ENCODE results near the gene BCAM.
A peak's percentile ranks its signal among the peaks of the same experiment; 100 is the strongest.
"Not testable (repeated sequence)": the region's sequence is repeated elsewhere in the genome, so short reads cannot be mapped to it uniquely, and the experiment has no call there.

The BCAM gene

GRCh38 chr19:44818466-44819031 lies 9.6 kb downstream of the BCAM start:
- DNase-seq = no peak

GRCh38 chr19:44819246-44819832 lies 10.4 kb downstream of the BCAM start:
- DNase-seq = no peak

DNA sequence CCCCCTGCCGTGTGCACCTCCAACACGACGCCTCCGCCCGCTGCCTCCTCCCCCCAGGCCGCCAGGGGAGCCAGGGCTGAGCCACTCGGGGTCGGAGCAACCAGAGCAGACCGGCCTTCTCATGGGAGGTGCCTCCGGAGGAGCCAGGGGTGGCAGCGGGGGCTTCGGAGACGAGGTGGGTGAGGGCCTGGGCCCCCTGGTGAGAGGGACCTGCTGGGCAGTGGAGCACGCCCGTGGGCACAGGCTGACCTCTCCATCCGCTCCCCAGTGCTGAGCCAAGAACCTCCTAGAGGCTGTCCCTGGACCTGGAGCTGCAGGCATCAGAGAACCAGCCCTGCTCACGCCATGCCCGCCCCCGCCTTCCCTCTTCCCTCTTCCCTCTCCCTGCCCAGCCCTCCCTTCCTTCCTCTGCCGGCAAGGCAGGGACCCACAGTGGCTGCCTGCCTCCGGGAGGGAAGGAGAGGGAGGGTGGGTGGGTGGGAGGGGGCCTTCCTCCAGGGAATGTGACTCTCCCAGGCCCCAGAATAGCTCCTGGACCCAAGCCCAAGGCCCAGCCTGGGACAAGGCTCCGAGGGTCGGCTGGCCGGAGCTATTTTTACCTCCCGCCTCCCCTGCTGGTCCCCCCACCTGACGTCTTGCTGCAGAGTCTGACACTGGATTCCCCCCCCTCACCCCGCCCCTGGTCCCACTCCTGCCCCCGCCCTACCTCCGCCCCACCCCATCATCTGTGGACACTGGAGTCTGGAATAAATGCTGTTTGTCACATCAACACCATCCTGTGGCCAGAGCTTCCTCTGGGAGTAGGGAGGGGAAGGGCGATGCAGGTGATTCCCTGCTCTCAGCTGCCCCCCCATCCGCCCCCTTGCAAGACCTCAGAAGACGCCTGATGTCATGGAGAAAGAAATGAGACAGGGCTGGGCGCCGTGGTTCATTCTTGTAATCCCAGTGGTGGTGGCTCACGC lies 12.0 kb downstream of the BCAM start:
- no peak for DNase-seq

GRCh38 chr19:44822177-44822576 lies 13.3 kb downstream of the BCAM start:
- DNase-seq = no peak

DNA sequence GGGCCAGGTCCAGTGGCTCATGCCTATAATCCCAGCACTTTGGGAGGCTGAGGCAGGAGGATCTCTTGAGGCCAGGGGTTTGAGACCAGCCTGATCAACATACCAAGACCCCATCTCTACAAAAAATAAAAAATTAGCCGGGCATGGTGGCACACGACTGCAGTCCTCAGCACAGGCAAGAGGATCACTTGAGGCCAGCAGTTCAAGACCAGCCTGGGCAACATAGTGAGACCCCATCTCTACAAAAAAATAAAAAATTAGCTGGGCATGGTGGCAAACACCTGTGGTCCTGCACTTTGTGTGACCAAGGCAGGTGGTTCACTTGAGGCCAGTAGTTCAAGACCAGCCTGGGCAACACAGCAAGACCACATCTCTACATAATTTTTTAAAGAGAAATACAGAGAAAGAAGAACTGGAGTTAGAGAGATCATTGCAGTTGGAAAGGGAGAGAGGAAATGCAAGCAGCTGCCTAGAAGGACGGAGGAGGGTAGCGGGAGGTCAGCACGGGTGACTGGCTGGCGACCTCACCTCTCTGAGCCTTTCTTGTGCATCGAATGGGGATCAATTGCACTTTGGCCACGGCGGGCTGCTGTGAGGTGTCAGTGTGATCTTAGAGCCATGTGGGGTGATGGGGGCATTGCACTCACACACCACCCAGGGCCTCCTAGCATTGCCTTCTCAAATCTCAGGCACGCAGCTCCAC lies 13.9 kb downstream of the BCAM start:
- no peak for DNase-seq

DNA sequence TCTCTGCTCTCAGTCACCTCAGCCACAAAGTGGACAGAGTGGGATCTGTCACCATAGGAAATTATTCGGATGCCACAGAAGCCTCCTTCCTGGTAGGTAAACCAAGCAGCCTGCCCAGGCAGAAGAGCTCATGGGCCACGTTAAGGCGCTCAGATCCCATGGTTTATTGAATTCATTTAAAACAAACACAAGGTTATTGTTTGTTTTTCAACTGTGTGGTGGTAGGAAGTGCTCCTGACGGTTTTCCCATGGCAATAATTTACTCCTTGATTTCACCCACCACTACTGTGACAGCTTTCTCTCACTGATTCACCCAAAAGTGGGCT lies 14.4 kb downstream of the BCAM start:
- no peak for DNase-seq

GRCh38 chr19:44824761-44825160 lies 15.9 kb downstream of the BCAM start:
- DNase-seq = no peak

DNA sequence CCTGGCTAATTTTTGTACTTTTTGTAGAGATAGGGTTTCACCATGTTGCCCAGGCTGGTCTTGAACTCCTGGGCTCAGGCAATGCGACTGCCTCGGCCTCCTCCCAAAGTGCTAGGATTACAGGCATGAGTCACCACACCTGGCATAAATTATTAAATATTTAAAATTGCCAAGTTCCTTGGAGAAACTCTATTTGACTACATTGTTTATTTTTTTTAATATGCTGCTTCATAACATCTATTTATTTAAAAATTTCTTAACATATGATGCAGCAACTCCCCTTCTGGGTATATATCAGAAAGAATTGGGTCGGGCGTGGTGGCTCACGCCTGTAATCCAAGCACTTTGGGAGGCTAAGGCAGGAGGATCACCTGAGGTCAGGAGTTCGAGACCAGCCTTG lies 24.0 kb downstream of the BCAM start:
- not testable (repeated sequence) for DNase-seq

GRCh38 chr19:44834399-44834798 lies 25.5 kb downstream of the BCAM start:
- not testable (repeated sequence) for DNase-seq

GRCh38 chr19:44839276-44839675 lies 30.4 kb downstream of the BCAM start:
- no peak for DNase-seq

DNA sequence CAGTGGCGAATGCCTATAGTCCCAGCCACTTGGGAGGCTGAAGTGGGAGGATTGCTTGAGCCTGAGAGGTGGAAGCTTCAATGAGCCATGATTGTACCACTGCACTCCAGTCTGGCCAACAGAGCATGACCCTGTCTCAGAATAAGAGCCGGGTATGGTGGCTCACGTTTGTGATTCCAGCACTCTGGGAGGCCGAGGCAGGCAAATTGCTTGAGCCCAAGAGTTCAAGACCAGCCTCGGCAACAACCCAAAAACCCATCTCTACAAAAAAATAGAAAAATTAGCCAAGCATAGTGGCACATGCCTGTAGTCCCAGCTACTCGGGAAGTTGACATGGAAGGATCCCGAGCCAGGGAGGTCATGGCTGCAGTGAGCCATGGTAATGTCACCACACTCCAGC lies 31.9 kb downstream of the BCAM start:
- no peak for DNase-seq

DNA sequence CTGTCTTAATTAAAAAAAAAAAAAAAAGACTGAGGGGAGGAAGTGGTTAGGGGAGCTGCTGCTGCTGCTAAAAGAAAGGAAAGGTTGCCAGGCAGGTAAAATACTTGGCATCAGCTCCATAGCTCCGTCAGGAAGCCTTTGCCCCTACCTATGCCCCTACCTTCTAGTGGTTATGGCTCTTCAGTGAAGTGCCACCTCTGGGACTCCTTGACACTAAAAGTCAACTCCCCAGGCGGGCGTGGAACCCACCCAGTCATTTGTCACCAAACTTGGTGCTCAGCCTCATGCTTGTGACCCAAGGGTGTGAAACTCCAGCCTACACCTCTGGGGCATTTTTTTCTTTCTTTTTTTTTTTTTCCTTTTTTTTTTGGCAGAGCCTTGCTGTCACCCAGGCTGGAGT lies 32.3 kb downstream of the BCAM start:
- DNase-seq = no peak

DNA sequence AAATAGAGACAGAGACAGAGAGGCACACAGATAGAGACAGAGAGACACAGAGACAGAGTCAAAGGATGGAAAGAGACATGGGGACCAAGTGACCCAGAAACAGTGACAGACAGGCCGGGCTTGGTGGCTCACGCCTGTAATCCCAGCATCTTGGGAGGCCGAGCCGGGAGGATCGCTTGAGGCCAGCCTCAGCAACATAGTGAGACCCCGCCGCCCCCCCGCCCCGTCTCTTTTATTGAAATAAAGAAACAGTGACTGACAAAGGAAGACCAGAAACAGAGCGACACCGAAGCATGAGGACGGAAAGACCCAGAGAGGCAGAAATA lies 36.3 kb downstream of the BCAM start:
- DNase-seq = no peak

DNA sequence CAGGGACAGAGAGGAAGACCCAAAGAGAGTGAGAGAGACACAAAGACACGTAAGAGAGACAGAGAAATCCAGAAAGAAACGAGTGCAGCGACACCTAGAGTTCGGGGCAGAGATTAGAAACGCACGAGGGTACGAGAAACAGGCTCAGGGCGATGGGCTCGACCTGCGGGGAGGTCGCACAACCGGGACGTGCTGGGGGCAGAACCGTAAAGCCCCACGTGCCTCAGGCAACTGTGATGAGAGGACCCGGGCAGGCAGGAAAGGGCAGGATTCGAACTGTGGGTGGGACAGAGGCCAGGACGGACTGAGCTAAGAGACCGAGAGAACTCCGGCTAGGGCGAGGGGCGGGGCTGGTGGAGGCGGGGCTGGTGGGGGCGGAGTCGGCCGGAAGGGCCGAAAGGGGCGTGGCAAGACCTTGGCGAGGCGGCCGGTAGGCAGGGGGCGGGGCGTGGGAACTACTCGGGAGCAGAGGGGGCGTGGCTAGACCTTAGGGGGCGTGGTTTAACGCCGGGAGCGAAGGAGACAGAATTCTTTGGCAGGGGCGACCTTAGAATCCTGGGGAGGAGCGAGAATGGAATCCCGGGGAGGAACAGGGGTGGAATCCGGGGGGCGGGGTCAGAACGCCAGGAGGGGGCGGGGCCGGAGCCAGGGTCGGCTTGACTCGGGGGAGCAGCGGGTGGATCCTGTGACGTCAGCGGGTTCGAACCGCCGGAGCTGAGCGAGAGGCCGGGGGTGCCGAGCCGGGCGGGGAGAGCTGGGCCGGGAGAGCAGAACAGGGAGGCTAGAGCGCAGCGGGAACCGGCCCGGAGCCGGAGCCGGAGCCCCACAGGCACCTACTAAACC lies 36.9 kb downstream of the BCAM start, which contains the start of gene NECTIN2:
NECTIN2 (plus strand) TSS at position 686 of the 843 bp plus-strand sequence. CDS start 229 bp downstream, outside the sequence.
- peak; percentile 30 to 95 (median 81) for DNase-seq

- peak in 1 of 14 donors; percentile 5 for DNase-seq
Measured at GRCh38 chr19:44846455-44847143, 37.7 kb downstream of the BCAM start.

DNA sequence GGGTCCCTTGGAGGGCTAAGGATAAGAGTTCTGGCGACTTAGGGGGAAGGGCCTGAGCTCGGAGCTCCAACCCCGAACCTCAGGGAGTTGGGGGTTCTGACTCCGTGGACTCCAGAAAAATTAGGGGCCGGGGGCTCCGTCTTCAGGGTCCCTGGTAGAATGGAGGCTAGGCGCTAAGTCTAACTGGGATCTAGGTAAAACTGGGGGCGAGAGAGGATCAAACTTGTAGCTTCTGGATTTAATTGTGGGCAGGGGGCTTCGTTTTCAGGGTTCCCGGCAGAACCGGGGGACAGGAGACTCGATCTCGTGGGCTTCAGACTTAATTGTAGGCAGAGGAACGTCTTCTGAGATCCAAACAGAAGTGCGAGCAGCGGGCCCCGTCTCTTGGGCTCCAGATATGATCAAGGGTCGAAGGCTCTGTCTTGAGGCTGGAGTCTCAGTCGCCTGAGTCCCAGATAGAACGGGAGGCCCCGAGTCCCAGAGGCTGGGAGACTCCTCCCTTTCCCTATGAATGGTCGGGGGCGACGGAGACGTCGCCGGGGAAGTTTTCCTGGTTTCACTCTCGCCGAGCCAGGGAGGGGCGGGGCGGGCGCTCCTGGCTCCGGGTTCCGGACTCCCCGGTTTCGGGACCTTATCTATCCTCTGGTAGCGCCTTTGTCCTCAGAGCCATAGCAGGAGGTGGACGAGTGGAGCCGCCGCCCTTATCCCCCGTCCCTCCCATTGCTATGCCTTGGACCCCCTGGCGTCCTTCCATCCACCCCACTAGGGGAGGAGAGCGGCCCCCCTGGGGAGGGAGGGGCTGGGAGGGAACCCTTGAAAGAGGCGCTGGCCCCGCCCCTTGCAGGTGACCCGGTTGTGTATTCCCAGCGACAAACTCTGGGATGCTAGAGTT lies 38.5 kb downstream of the BCAM start:
- peak in 4 of 14 donors; percentile 23 to 48 (median 31) for DNase-seq

GRCh38 chr19:44848036-44848811 lies 39.3 kb downstream of the BCAM start:
- DNase-seq = peak in 2 of 14 donors; percentile 28 to 41

- no peak for DNase-seq
Measured at GRCh38 chr19:44848812-44849447, 40.0 kb downstream of the BCAM start.

GRCh38 chr19:44850641-44851109 lies 41.8 kb downstream of the BCAM start:
- no peak for DNase-seq
